Measurements from ENCODE around the gene ICAM4.

DNA sequence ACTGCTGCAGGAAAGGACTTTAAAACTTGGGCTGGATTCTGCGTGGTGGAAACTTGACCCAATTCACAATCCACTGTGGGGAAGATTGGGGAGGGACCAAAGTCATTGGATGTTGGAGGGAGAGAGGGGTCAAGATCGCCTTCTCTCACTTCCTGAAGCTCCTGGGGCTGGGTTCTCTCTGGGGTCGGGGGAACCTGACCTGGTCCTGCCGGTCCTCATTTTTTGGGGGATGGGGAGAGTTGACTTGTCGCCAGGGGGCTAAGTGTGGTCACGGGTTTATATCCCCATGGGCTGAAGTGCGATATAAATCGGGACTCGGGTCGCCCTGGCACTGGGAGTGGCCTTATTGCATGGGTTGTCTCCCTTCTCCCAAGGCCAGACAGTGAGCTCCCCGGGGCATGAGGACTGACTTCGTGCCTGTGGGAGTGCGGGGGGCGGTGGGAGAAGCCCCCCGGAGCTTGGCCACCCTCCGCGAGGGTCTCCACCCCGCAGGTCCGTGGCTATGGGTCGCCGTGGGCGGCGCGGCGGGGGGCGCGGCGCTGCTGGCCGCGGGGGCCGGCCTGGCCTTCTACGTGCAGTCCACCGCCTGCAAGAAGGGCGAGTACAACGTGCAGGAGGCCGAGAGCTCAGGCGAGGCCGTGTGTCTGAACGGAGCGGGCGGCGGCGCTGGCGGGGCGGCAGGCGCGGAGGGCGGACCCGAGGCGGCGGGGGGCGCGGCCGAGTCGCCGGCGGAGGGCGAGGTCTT lies 9.3 kb downstream of the ICAM4 start:
- TF ChIP-seq, protein P1, sequence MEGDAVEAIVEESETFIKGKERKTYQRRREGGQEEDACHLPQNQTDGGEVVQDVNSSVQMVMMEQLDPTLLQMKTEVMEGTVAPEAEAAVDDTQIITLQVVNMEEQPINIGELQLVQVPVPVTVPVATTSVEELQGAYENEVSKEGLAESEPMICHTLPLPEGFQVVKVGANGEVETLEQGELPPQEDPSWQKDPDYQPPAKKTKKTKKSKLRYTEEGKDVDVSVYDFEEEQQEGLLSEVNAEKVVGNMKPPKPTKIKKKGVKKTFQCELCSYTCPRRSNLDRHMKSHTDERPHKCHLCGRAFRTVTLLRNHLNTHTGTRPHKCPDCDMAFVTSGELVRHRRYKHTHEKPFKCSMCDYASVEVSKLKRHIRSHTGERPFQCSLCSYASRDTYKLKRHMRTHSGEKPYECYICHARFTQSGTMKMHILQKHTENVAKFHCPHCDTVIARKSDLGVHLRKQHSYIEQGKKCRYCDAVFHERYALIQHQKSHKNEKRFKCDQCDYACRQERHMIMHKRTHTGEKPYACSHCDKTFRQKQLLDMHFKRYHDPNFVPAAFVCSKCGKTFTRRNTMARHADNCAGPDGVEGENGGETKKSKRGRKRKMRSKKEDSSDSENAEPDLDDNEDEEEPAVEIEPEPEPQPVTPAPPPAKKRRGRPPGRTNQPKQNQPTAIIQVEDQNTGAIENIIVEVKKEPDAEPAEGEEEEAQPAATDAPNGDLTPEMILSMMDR (IDR thresholded peaks at IDR 0.05; ENCODE audit: low read depth, low read length): no peak
- no peak for TF ChIP-seq EZH2phosphoT487 (IDR thresholded peaks at IDR 0.05; ENCODE audit: low read depth)

Data from OCI-LY3 (cell line).